ENCODE data around the gene TMEM182.

DNA sequence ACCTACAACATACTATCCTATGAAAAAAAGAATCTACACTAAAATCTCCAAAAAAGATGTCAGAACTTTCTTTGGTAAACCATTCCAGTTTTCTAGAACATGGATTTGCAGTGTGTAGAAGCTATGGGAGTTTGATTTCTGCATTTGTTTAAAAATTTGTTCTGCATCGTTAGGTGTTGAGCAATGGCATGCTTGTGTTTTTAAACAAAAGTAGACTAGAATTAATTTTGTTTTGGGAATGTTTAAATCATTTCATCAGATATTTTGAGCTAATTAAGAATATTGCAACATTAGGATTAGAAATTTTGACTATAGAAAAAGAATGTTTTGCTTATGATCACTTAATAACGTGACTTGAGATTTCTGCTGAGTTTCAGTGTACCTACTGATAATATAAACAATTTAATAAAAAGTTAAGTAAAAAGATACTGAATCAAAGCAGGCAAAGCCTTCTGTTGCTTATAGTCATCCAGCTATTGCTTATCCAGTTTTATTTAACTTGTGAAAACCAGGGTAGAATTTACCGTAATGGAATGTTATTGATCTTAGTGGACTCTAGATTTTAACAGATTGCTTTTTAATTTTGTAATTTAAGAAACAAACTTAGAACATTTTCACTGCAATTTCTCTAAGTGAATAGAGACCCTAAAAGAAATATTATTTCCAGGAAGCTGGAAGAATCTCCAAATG, 7.2 kb upstream of the TMEM182 start:
- no peak for TF ChIP-seq REST (IDR thresholded peaks at IDR 0.05; ENCODE audit: low read depth)
- no peak for TF ChIP-seq FOXM1 (IDR thresholded peaks at IDR 0.05; ENCODE audit: borderline replicate concordance, low read depth)
- TF ChIP-seq TEAD4 (IDR thresholded peaks at IDR 0.05): no peak
- no peak for TF ChIP-seq EP300 (IDR thresholded peaks at IDR 0.05; ENCODE audit: borderline replicate concordance)
- no peak for TF ChIP-seq TCF12 (IDR thresholded peaks at IDR 0.05; ENCODE audit: low read depth)
- no peak for TF ChIP-seq ZBTB7A (IDR thresholded peaks at IDR 0.05; ENCODE audit: low read depth)
- TF ChIP-seq YY1 (IDR thresholded peaks at IDR 0.05; ENCODE audit: low read depth): no peak
- TF ChIP-seq CEBPB (IDR thresholded peaks at IDR 0.05): no peak
- no peak for TF ChIP-seq TAF1 (IDR thresholded peaks at IDR 0.05; ENCODE audit: low read depth)
- no peak for TF ChIP-seq CREB1 (IDR thresholded peaks at IDR 0.05; ENCODE audit: low read depth)
- no peak for TF ChIP-seq MAX (IDR thresholded peaks at IDR 0.05)
- TF ChIP-seq EGR1 (IDR thresholded peaks at IDR 0.05): no peak
- TF ChIP-seq, protein P1, sequence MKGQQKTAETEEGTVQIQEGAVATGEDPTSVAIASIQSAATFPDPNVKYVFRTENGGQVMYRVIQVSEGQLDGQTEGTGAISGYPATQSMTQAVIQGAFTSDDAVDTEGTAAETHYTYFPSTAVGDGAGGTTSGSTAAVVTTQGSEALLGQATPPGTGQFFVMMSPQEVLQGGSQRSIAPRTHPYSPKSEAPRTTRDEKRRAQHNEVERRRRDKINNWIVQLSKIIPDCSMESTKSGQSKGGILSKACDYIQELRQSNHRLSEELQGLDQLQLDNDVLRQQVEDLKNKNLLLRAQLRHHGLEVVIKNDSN (IDR thresholded peaks at IDR 0.05): no peak
- TF ChIP-seq NFIC (IDR thresholded peaks at IDR 0.05): no peak
